HG02852 (cell line): Measurements from ENCODE around the gene RPL27.

Experiments used
- ATAC-seq: cut with Tn5 transposase; IDR thresholded peaks from one replicate; pipeline ENCODE4 v1.9.1; 2021; ENCODE audit warnings: mild to moderate bottlenecking, moderate library complexity; ENCODE audit not compliant: unreplicated experiment

RPL27 gene

DNA sequence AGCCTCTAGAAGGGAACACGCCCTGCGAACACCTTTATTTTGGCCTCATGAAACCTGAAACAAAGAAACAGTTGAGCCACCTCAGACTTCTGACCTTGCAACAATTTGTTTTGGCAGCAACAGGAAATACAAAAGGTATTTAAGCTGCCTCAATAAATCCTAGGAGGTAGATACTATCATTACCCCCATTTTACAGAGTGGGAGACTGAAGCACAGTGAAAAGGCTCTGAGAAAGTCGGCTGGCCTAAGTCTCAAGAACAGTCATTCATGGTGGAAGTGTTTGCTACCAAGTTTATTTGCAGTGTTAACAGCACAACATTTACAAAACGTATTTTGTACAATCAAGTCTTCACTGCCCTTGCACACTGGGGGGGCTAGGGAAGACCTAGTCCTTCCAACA lies 45.8 kb downstream of the RPL27 start:
- no peak for ATAC-seq

GRCh38 chr17:43051969-43052368 lies 53.8 kb downstream of the RPL27 start:
- ATAC-seq = no peak
